GM13976 (cell line): Measurements from ENCODE around the gene FLNC.

ENCODE experiments used
- DNase-seq: peaks from one replicate; pipeline ENCODE4 v3.0.0; 2012; ENCODE audit warnings: low spot score
- CTCF ChIP-seq: IDR thresholded peaks from 2 replicates; pipeline ENCODE4 v1.5.1; 2012; ENCODE audit warnings: borderline replicate concordance, mild to moderate bottlenecking; ENCODE audit not compliant: insufficient read depth; ENCODE audit errors: extremely low read depth, missing control alignments, control extremely low read depth
- in situ Hi-C: fragments of 300-500 bp; cut with MboI; formaldehyde crosslinking; loops from one replicate; pipeline ENCODE4 v1.12.0; 2022; ENCODE audit warnings: low sequenced_read_pairs, mixed read lengths, inconsistent platforms; ENCODE audit not compliant: unreplicated experiment

FLNC gene

GRCh38 chr7:128890306-128891109, 60.3 kb downstream of the FLNC start:
- in situ Hi-C loops, result no loop called here
- no peak for DNase-seq
- TF ChIP-seq CTCF, result no peak

GRCh38 chr7:128891110-128891941, 61.1 kb downstream of the FLNC start:
- in situ Hi-C loops, result no loop called here
- no peak for TF ChIP-seq CTCF
- DNase-seq, result no peak

GRCh38 chr7:128891942-128892269, 61.7 kb downstream of the FLNC start:
- no peak for TF ChIP-seq CTCF
- in situ Hi-C loops, result no loop called here
- DNase-seq, result no peak

GRCh38 chr7:128892521-128893250, 62.5 kb downstream of the FLNC start:
- DNase-seq, result no peak
- in situ Hi-C loops, result no loop called here
- TF ChIP-seq CTCF, result no peak

- in situ Hi-C loops, result no loop called here
Measured at GRCh38 chr7:128893251-128894100, 63.3 kb downstream of the FLNC start.

More at GRCh38 chr7:128893251-128894100, 63.3 kb downstream of the FLNC start:
- TF ChIP-seq CTCF, result no peak
- DNase-seq, result no peak
